Esophagus squamous epithelium (tissue), 5 donors: Measurements from ENCODE around the gene RAB7B. TPM values are rescaled to one million over a fixed set of nuclear protein-coding genes. Genes with fewer than 3 reads are reported as not detected.

Experiments used
- DNase-seq: peaks from one replicate; lab custom pipeline; 2025; lab: John Stamatoyannopoulos, UW
- H3K27ac ChIP-seq, 4 donors: fragments of 200-600 bp; sonication (generic); one replicate each; pipeline ENCODE4 v1.5.1; 2016 to 2019; ENCODE audit warnings: mild to moderate bottlenecking in 1 of 4
- H3K27me3 ChIP-seq, 4 donors: fragments of 200-600 bp; sonication (generic); 1 replicate in 3 of 4; 2 replicates in 1 of 4; pipeline versions ENCODE4 v1.5.1 to v1.6.0; 2017 to 2021; ENCODE audit warnings: antibody characterized with exemption in 1 of 4
- H3K36me3 ChIP-seq, 3 donors: fragments of 200-600 bp; sonication (generic); one replicate each; pipeline ENCODE4 v1.5.1; 2016 to 2019
- H3K4me1 ChIP-seq, 3 donors: fragments of 200-600 bp; sonication (generic); one replicate each; pipeline ENCODE4 v1.5.1; 2017 to 2019
- H3K4me3 ChIP-seq, 4 donors: fragments of 200-600 bp; sonication (generic); 1 replicate in 3 of 4; 2 replicates in 1 of 4; pipeline ENCODE4 v1.5.1; 2016 to 2019; ENCODE audit warnings: mild to moderate bottlenecking in 2 of 4, moderate library complexity in 1 of 4
- H3K9me3 ChIP-seq, 3 donors: fragments of 200-600 bp; sonication (generic); one replicate each; pipeline ENCODE4 v1.5.1; 2016 to 2019
- CTCF ChIP-seq, 6 experiments: fragments of 450-650 bp in 4 of 6; fragments of 200-600 bp in 2 of 6; sonication (generic) in 2 of 6; IDR thresholded peaks; one replicate each; pipeline ENCODE4 v1.5.1; 2016 to 2019; ENCODE audit warnings: antibody characterized with exemption in 6 of 6, mild to moderate bottlenecking in 4 of 6, moderate library complexity in 4 of 6
- POLR2A ChIP-seq, 4 donors: fragments of 450-650 bp; IDR thresholded peaks; one replicate each; pipeline ENCODE4 v1.6.1; 2017; ENCODE audit warnings: antibody characterized with exemption in 4 of 4, mild to moderate bottlenecking in 4 of 4, moderate library complexity in 3 of 4
- WGBS, 2 donors: methylation state at CpG; one replicate each; pipeline ENCODE4 v1.1.5; 2018; 5-methylcytosine and 5-hydroxymethylcytosine counted together
- intact Hi-C: fragments of 100-400 bp; cut with DNase I; formaldehyde crosslinking; loops from one replicate; pipeline ENCODE4 v1.15.0; 2022
- total RNA-seq, 4 donors: library from RNA; depleted of rRNA; stranded (reverse); fragments of >200 nt; gene quantifications; one replicate each; pipeline ENCODE4 v1.1.0, GENCODE V29; 2016
- donor health status: DM: yes; HTN: yes; CAD: no.

Gene RAB7B
- total RNA-seq, 4 donors from 2014 or later, result 15.8 to 24.2 (median 21.4) TPM

GRCh38 chr1:205976708-205977401 is 26.3 kb downstream of the RAB7B start:
- H3K9me3 ChIP-seq, result no peaks in the 10 kb centered on the region
- WGBS, 2 donors, result 61 to 74% methylated on average over 7 to 8 of the region's 8 CpGs
- intact Hi-C loops, result loop anchor here (5.0 kb wide), 1 partner anchor 185 kb away; no protein-coding TSS in a partner anchor
- TF ChIP-seq CTCF (IDR thresholded peaks at IDR 0.05) (no peak), POLR2A (IDR thresholded peaks at IDR 0.05) (no peak)
- H3K27ac ChIP-seq, result no peak overlapping the region
- no peak for DNase-seq
- peaks cover 0 to 7% (median 0%) of the 10 kb centered on the region in 4 donors for H3K27me3 ChIP-seq
- H3K36me3 ChIP-seq, result peaks cover 0 to 38% (median 0%) of the 10 kb centered on the region in 3 donors
- peaks cover 7 to 19% (median 14%) of the 10 kb centered on the region in 3 donors for H3K4me1 ChIP-seq
- H3K4me3 ChIP-seq, result no peak overlapping the region

GRCh38 chr1:205976036-205976435 is 27.2 kb downstream of the RAB7B start:
- TF ChIP-seq CTCF (IDR thresholded peaks at IDR 0.05) (no peak), POLR2A (IDR thresholded peaks at IDR 0.05) (no peak)
- Histone ChIP-seq H3K27ac (no peak overlapping the region), H3K36me3 (peaks cover 0 to 35% (median 0%) of the 10 kb centered on the region in 3 donors), H3K9me3 (no peaks in the 10 kb centered on the region), H3K4me1 (peaks cover 7 to 19% (median 14%) of the 10 kb centered on the region in 3 donors), H3K27me3 (peaks cover 0 to 7% (median 0%) of the 10 kb centered on the region in 4 donors), H3K4me3 (no peak overlapping the region)
- 48 to 100% methylated on average over 1 to 4 of the region's 4 CpGs for WGBS, 2 donors
- intact Hi-C loops, result loop anchor here (5.0 kb wide), 1 partner anchor 184 kb away; no protein-coding TSS in a partner anchor
- DNase-seq, result no peak

- H3K4me3 ChIP-seq, result no peak overlapping the region
- DNase-seq, result no peak
- H3K9me3 ChIP-seq, result no peaks in the 10 kb centered on the region
- intact Hi-C loops, result loop anchor here (5.0 kb wide), 1 partner anchor 183 kb away; no protein-coding TSS in a partner anchor
- TF ChIP-seq CTCF (IDR thresholded peaks at IDR 0.05) (no peak), POLR2A (IDR thresholded peaks at IDR 0.05) (no peak)
- H3K4me1 ChIP-seq, result peaks cover 7 to 19% (median 14%) of the 10 kb centered on the region in 3 donors
- peaks cover 0 to 30% (median 0%) of the 10 kb centered on the region in 3 donors for H3K36me3 ChIP-seq
- H3K27me3 ChIP-seq, result peaks cover 0 to 7% (median 0%) of the 10 kb centered on the region in 4 donors
- H3K27ac ChIP-seq, result no peak overlapping the region
- WGBS, 2 donors, result 27 to 53% methylated on average over 7 to 8 of the region's 15 CpGs
These were observed 27.7 kb downstream of the RAB7B start for GRCh38 chr1:205975387-205975998.

GRCh38 chr1:205974712-205975111 is 28.5 kb downstream of the RAB7B start:
- Histone ChIP-seq H3K4me1 (peaks cover 7 to 19% (median 14%) of the 10 kb centered on the region in 3 donors), H3K27ac (no peak overlapping the region), H3K36me3 (peaks cover 0 to 22% (median 0%) of the 10 kb centered on the region in 3 donors), H3K27me3 (peaks cover 0 to 7% (median 0%) of the 10 kb centered on the region in 4 donors), H3K4me3 (no peak overlapping the region), H3K9me3 (no peaks in the 10 kb centered on the region)
- intact Hi-C loops, result loop anchor here (5.0 kb wide), 1 partner anchor 182 kb away; no protein-coding TSS in a partner anchor
- DNase-seq, result no peak
- WGBS, 2 donors, result 65 to 74% methylated on average over 3 of the region's 3 CpGs
- TF ChIP-seq CTCF (IDR thresholded peaks at IDR 0.05), result no peak
- no peak for TF ChIP-seq POLR2A (IDR thresholded peaks at IDR 0.05)
